ENCODE data around the gene NUDT16L1. TPM values are rescaled to one million over a fixed set of nuclear protein-coding genes. Genes with fewer than 3 reads are reported as not detected.

The NUDT16L1 gene
- total and polyA plus RNA-seq, 2 of the 13 experiments (the other 11 are each of a cell fraction or from before 2014, with no cell fraction given) = 28.0 to 40.5 TPM

DNA sequence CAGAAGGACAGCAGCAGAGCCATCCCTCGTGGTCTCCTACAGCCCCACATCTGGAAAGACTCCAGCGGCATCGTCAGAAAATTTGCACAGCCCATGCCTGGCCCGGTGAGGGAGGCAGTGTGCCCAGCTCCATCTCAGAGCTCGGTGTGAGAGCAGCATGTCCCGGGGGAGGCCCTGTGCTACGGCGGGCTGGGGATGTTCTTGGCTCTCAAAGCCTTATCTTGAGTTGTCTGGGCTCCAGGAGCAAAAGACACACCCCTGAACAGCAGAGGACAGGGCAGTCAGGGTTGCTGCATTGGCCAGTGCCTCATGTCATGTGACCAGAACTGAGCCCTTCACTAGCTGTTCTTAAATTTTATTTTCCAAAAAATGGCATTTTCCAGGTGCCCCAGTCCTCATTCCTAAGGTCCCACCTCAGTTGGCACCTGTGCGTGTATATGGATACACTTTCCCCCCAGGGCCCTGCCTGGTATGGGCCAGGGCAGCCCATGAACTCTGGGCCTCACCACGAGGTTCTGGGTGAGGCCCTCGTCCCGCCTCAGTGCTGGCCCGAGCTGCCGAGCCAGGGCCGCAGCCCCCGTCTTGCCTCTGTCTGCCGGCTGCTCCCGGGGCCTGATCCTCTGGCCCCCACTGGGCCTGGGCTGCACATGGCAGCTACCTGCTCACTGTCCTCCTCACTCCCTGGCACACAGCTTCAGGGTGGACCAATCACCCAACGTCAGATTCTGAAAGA, 3.0 kb downstream of the NUDT16L1 start (continued):
- 0 out of 2 replicates have a peak, but pooled peaks have one; percentile 16 for TF ChIP-seq ZFY (CRISPR knock-in tag; IDR thresholded peaks at IDR 0.05)
- TF ChIP-seq, protein P1, sequence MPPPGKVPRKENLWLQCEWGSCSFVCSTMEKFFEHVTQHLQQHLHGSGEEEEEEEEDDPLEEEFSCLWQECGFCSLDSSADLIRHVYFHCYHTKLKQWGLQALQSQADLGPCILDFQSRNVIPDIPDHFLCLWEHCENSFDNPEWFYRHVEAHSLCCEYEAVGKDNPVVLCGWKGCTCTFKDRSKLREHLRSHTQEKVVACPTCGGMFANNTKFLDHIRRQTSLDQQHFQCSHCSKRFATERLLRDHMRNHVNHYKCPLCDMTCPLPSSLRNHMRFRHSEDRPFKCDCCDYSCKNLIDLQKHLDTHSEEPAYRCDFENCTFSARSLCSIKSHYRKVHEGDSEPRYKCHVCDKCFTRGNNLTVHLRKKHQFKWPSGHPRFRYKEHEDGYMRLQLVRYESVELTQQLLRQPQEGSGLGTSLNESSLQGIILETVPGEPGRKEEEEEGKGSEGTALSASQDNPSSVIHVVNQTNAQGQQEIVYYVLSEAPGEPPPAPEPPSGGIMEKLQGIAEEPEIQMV (CRISPR knock-in tag; IDR thresholded peaks at IDR 0.05; ENCODE audit: low read depth) = no peak
- no peak for TF ChIP-seq CAMTA2 (CRISPR knock-in tag; IDR thresholded peaks at IDR 0.05; ENCODE audit: borderline replicate concordance)
- TF ChIP-seq HNRNPUL1 (IDR thresholded peaks at IDR 0.05; ENCODE audit: low read depth, low read length) = no peak
- TF ChIP-seq, protein P2, sequence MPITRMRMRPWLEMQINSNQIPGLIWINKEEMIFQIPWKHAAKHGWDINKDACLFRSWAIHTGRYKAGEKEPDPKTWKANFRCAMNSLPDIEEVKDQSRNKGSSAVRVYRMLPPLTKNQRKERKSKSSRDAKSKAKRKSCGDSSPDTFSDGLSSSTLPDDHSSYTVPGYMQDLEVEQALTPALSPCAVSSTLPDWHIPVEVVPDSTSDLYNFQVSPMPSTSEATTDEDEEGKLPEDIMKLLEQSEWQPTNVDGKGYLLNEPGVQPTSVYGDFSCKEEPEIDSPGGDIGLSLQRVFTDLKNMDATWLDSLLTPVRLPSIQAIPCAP (CRISPR knock-in tag; IDR thresholded peaks at IDR 0.05; ENCODE audit: low read depth) = no peak

DNA sequence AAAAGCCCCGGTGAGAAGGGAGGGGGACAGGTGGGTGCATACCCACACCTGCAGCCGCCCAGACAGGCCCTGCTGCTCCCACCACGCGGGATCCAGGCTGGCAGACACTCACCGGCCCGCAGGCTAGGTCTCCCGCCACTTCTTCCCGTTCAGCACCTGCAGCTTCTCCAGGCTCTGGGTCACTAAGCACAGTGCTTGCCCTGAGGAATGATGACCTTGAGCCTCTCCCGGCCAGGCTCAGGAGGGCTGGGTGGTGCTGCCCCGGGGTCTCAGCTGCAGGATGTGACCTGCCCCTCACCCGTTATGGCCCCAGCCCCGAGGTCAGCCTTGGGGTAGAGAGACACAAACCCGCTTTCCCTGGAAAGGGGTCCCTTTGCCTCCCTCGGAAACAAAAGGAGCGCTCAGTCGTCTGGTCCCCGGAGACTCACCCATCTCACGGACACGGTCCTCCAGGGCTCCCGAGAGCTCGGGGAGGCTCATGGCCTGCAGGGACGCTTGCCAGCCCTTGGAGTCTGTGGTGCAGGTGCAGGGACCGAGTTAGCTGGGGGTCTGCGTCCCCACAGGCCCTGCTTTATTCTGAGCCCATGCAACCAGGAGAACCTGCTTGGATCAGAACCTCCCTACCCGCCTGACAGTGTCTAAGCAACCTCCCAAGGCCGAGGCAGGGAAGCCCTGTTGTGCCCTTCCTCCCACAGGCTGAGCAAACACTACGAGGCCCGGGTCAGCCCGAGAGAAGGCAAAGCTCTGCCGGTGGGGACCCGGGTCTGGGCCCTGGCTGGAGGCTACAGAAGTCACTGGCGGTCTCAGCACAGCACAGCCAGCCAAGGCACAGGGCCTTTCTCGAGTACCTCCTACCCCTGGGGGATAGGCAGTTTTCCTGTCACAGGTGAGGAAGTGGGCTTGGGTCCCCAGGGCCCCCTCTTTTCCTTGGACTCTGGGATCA, 3.8 kb downstream of the NUDT16L1 start:
- H3K79me2 ChIP-seq (ENCODE audit: insufficient read depth, low read length) = peaks cover 3% of the 10 kb centered on the region
- H3K27me3 ChIP-seq (ENCODE audit: control insufficient read depth in 1 of 2, insufficient read depth in 2 of 2, low read length in 2 of 2) = no peaks in the 10 kb centered on the region
- no peak overlapping the region for H3K4me2 ChIP-seq (ENCODE audit: low read depth, low read length)
- WGBS (ENCODE audit: low lambda C conversion rate) = 79% methylated on average over 14 of the region's 33 CpGs
- intact Hi-C loops (cut with micrococcal nuclease; ENCODE audit: unreplicated experiment) = no loop called here
- peaks cover 38% of the 10 kb centered on the region for H3K4me1 ChIP-seq (ENCODE audit: insufficient read depth, low read length)
- H3K9me3 ChIP-seq (ENCODE audit: low read length) = no peaks in the 10 kb centered on the region
- no peak overlapping the region for H3K9ac ChIP-seq (ENCODE audit: insufficient read depth, low read depth, low read length)
- DNase-seq (ENCODE audit: low spot score) (no peak), ATAC-seq (peak; percentile 6), FAIRE-seq (no peak)
- peak overlapping the region; percentile 31 for H3K27ac ChIP-seq (ENCODE audit: extremely low read length, insufficient read depth, low read length)
- H3K36me3 ChIP-seq (replicated peaks in 1 of 2; ENCODE audit: control insufficient read depth in 1 of 2, insufficient read depth in 2 of 2, low read length in 2 of 2) = peaks cover 28 to 54% of the 10 kb centered on the region in 2 experiments
- no peak overlapping the region for H2AFZ ChIP-seq (ENCODE audit: low read length)
- no TSS peak for BruUV-seq (replicated peaks)
- H4K20me1 ChIP-seq (ENCODE audit: insufficient read depth, low read length) = no peaks in the 10 kb centered on the region
- ChIA-PET CTCF (ENCODE audit: low intra/inter-chr PET ratio, low total read pairs) (no interaction called here), POLR2A (interaction anchor here (1.3 to 1.4 kb wide), 2 partner anchors 71 to 81 kb away, joined by 3 read pairs; no protein-coding TSS in a partner anchor)
- in situ Hi-C loops (cut with HindIII; ENCODE audit: extremely low pct_ligation_motif_present, low pct_unique_long_range_greater_than_20kb) = no loop called here
- H3K4me3 ChIP-seq (replicated peaks in 1 of 3; ENCODE audit: insufficient read depth in 1 of 3, low read depth in 2 of 3, low read length in 3 of 3) = no peak overlapping the region
- TF ChIP-seq ZSCAN22 (CRISPR knock-in tag; IDR thresholded peaks at IDR 0.05) = no peak
- TF ChIP-seq ZNF720 (CRISPR knock-in tag; IDR thresholded peaks at IDR 0.05) = no peak
- no peak for TF ChIP-seq SMAD9 (CRISPR knock-in tag; IDR thresholded peaks at IDR 0.05)
- peak; percentile 90 for TF ChIP-seq AGO2 (optimal IDR thresholded peaks at IDR 0.05; ENCODE audit: low read depth, low read length)
- TF ChIP-seq, protein P3, sequence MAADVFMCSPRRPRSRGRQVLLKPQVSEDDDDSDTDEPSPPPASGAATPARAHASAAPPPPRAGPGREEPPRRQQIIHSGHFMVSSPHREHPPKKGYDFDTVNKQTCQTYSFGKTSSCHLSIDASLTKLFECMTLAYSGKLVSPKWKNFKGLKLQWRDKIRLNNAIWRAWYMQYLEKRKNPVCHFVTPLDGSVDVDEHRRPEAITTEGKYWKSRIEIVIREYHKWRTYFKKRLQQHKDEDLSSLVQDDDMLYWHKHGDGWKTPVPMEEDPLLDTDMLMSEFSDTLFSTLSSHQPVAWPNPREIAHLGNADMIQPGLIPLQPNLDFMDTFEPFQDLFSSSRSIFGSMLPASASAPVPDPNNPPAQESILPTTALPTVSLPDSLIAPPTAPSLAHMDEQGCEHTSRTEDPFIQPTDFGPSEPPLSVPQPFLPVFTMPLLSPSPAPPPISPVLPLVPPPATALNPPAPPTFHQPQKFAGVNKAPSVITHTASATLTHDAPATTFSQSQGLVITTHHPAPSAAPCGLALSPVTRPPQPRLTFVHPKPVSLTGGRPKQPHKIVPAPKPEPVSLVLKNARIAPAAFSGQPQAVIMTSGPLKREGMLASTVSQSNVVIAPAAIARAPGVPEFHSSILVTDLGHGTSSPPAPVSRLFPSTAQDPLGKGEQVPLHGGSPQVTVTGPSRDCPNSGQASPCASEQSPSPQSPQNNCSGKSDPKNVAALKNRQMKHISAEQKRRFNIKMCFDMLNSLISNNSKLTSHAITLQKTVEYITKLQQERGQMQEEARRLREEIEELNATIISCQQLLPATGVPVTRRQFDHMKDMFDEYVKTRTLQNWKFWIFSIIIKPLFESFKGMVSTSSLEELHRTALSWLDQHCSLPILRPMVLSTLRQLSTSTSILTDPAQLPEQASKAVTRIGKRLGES (CRISPR knock-in tag; IDR thresholded peaks at IDR 0.05; ENCODE audit: borderline replicate concordance) = no peak
- TF ChIP-seq ZNF350 (CRISPR knock-in tag; IDR thresholded peaks at IDR 0.05; ENCODE audit: borderline replicate concordance, low read depth) = no peak
- no peak for TF ChIP-seq ADNP (CRISPR knock-in tag; IDR thresholded peaks at IDR 0.05)
- TF ChIP-seq TGIF2 (CRISPR knock-in tag; IDR thresholded peaks at IDR 0.05) = no peak
- TF ChIP-seq ZBTB38 (CRISPR knock-in tag; IDR thresholded peaks at IDR 0.05) = peak; percentile 59
- no peak for TF ChIP-seq DMAP1 (CRISPR knock-in tag; IDR thresholded peaks at IDR 0.05)

Data from HepG2 (cell line).